NT2/D1 (cell line): ENCODE data around the gene PLD1.

ENCODE experiments used
- SUZ12 ChIP-seq: IDR thresholded peaks from 2 replicates; pipeline ENCODE4 v1.6.1; 2011; ENCODE audit not compliant: insufficient read length, insufficient read depth; ENCODE audit errors: extremely low read depth
- YY1 ChIP-seq: IDR thresholded peaks from 2 replicates; pipeline ENCODE4 v1.6.1; 2011; ENCODE audit not compliant: insufficient read length, insufficient read depth
- ZNF274 ChIP-seq: IDR thresholded peaks from 2 replicates; pipeline ENCODE4 v1.6.1; 2011; ENCODE audit warnings: mild to moderate bottlenecking, low read depth, low read length

DNA sequence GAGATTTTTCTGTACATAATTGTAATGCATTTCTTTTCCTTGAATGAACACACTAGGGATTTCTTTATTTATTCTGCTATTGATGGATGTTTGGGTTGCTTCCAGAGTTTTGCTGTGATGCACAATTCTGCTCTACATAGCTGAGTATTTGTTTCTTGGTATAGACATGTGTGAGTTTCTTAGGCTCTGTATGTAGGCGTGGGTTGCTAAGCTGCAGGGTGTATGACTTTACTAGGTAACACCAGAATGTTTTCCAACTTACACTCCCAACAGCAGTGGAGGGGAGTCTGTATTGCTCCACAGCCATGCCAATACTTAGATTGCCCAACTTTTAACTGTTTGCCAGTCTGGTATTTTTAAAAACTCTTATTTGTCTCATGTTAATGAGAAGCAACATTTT, 194.6 kb downstream of the PLD1 start:
- TF ChIP-seq ZNF274 (no peak), YY1 (no peak), SUZ12 (no peak)
